Neural progenitor cell (in vitro differentiated cells): Measurements from ENCODE around the gene SAP30.

ENCODE experiments used
- EZH2 ChIP-seq: fragments of 200-600 bp; sonication (generic); IDR thresholded peaks from 2 replicates; pipeline ENCODE4 v1.6.1; 2017; ENCODE audit warnings: antibody characterized with exemption, mild to moderate bottlenecking, moderate library complexity
- EZH2phosphoT487 ChIP-seq: fragments of 200-600 bp; sonication (generic); IDR thresholded peaks from 2 replicates; pipeline ENCODE4 v1.6.1; 2017; ENCODE audit warnings: antibody characterized with exemption
- TF ChIP-seq, protein P1 (sequence below): fragments of 200-600 bp; sonication (generic); IDR thresholded peaks from 2 replicates; pipeline ENCODE4 v1.5.1; 2017; ENCODE audit warnings: antibody characterized with exemption, mild to moderate bottlenecking

DNA sequence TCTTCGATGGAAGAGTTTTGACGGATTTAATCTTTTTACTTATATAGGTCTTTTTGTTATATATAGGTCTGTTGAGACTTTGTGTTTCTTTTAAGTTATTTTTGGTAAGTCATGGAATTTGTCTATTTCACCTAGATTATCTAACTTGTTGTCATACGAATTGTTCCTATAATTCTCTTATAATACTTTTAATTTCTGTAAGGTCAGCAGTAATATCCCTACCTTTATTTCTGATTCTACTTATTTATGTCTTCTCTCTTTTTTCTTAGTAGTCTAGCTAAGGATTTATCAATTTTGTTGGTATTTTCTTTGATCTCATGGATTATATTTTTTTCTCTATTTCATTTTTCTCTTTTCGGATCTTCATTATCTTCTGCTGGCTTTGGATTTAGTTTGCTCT is 11.6 kb downstream of the SAP30 start:
- TF ChIP-seq, protein P1, sequence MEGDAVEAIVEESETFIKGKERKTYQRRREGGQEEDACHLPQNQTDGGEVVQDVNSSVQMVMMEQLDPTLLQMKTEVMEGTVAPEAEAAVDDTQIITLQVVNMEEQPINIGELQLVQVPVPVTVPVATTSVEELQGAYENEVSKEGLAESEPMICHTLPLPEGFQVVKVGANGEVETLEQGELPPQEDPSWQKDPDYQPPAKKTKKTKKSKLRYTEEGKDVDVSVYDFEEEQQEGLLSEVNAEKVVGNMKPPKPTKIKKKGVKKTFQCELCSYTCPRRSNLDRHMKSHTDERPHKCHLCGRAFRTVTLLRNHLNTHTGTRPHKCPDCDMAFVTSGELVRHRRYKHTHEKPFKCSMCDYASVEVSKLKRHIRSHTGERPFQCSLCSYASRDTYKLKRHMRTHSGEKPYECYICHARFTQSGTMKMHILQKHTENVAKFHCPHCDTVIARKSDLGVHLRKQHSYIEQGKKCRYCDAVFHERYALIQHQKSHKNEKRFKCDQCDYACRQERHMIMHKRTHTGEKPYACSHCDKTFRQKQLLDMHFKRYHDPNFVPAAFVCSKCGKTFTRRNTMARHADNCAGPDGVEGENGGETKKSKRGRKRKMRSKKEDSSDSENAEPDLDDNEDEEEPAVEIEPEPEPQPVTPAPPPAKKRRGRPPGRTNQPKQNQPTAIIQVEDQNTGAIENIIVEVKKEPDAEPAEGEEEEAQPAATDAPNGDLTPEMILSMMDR, result no peak
- TF ChIP-seq EZH2phosphoT487 (no peak), EZH2 (no peak)
